Panc1 (cell line): ENCODE results near the gene ZBTB20.

Experiments
- CTCF ChIP-seq: fragments of 450-650 bp; IDR thresholded peaks from 2 replicates; pipeline ENCODE4 v1.5.1; 2017; ENCODE audit warnings: mild to moderate bottlenecking
- POLR2AphosphoS5 ChIP-seq: IDR thresholded peaks from 2 replicates; pipeline ENCODE4 v1.6.1; 2012; ENCODE audit warnings: mild to moderate bottlenecking, low read depth, low read length, moderate library complexity
- SIN3A ChIP-seq: IDR thresholded peaks from 2 replicates; pipeline ENCODE4 v1.6.1; 2012; ENCODE audit warnings: low read depth, mild to moderate bottlenecking, low read length, moderate library complexity, borderline replicate concordance; ENCODE audit not compliant: insufficient read depth
- TF ChIP-seq, protein P1 (sequence below), 2 experiments: IDR thresholded peaks; 2 replicates each; pipeline ENCODE4 v1.6.1; 2011 to 2012; ENCODE audit warnings: low read depth in 2 of 2, control low read depth in 1 of 2, low read length in 1 of 2, mild to moderate bottlenecking in 1 of 2, moderate library complexity in 1 of 2; ENCODE audit not compliant: insufficient read depth in 1 of 2

GRCh38 chr3:114586119-114586518, 561.0 kb downstream of the ZBTB20 start:
- no peak for TF ChIP-seq CTCF
- no peak for TF ChIP-seq POLR2AphosphoS5
- TF ChIP-seq, protein P1, sequence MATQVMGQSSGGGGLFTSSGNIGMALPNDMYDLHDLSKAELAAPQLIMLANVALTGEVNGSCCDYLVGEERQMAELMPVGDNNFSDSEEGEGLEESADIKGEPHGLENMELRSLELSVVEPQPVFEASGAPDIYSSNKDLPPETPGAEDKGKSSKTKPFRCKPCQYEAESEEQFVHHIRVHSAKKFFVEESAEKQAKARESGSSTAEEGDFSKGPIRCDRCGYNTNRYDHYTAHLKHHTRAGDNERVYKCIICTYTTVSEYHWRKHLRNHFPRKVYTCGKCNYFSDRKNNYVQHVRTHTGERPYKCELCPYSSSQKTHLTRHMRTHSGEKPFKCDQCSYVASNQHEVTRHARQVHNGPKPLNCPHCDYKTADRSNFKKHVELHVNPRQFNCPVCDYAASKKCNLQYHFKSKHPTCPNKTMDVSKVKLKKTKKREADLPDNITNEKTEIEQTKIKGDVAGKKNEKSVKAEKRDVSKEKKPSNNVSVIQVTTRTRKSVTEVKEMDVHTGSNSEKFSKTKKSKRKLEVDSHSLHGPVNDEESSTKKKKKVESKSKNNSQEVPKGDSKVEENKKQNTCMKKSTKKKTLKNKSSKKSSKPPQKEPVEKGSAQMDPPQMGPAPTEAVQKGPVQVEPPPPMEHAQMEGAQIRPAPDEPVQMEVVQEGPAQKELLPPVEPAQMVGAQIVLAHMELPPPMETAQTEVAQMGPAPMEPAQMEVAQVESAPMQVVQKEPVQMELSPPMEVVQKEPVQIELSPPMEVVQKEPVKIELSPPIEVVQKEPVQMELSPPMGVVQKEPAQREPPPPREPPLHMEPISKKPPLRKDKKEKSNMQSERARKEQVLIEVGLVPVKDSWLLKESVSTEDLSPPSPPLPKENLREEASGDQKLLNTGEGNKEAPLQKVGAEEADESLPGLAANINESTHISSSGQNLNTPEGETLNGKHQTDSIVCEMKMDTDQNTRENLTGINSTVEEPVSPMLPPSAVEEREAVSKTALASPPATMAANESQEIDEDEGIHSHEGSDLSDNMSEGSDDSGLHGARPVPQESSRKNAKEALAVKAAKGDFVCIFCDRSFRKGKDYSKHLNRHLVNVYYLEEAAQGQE (IDR thresholded peaks at IDR 0.05; ENCODE audit: insufficient read depth in 1 of 2, low read depth in 2 of 2, low read length in 1 of 2): no peak
- no peak for TF ChIP-seq SIN3A
